ENCODE measurements around the gene SSTR3.

GRCh38 chr22:37182949-37183245 lies 29.4 kb downstream of the SSTR3 start:
- TF ChIP-seq CTCF (IDR thresholded peaks at IDR 0.05; ENCODE audit: low read depth, low read length) (no peak), EZH2phosphoT487 (IDR thresholded peaks at IDR 0.05; ENCODE audit: low read depth) (no peak)

All from OCI-LY3 (cell line).